AG04450 (cell line): ENCODE results near the gene GPBAR1. TPM values are rescaled to one million over a fixed set of nuclear protein-coding genes. Genes with fewer than 3 reads are reported as not detected.
A peak's percentile ranks its signal among the peaks of the same experiment; 100 is the strongest.

Source experiments
- CTCF ChIA-PET: fragments of 300-600, 350-600 bp; formaldehyde crosslinking; extraction: SDS; loops from one replicate; lab custom pipeline; 2022; ENCODE audit warnings: antibody characterized with exemption, inconsistent platforms; lab: Charles Lee
- POLR2A ChIA-PET: fragments of 350-600 bp; formaldehyde crosslinking; extraction: SDS; loops from one replicate; lab custom pipeline; 2021; ENCODE audit warnings: antibody characterized with exemption, inconsistent platforms; lab: Yijun Ruan, JAX
- DNase-seq: peaks from one replicate; pipeline ENCODE4 v3.0.0-alpha.2; 2011; ENCODE audit warnings: low read depth, low spot score
- H3K27ac ChIP-seq: one replicate; pipeline ENCODE4 v1.5.1; 2012; ENCODE audit warnings: low read depth, low read length, control low read depth
- H3K27me3 ChIP-seq: one replicate; pipeline ENCODE4 v1.6.0; 2012; ENCODE audit warnings: low read length; ENCODE audit not compliant: control insufficient read depth, insufficient read depth
- H3K4me3 ChIP-seq: 2 replicates; pipeline ENCODE4 v1.5.1; 2011; ENCODE audit warnings: mild to moderate bottlenecking, low read depth, low read length, control low read depth
- H3K9me3 ChIP-seq: 2 replicates; pipeline ENCODE4 v1.5.1; 2012; ENCODE audit warnings: low read length; ENCODE audit not compliant: control insufficient read depth, insufficient read depth
- CTCF ChIP-seq: IDR thresholded peaks from 2 replicates; pipeline ENCODE4 v1.5.1; 2011; ENCODE audit warnings: low read depth, low read length, control low read depth, inconsistent platforms
- polyA plus RNA-seq: library from polyadenylated mRNA; depleted of rRNA; stranded (reverse); fragments of >200 nt; gene quantifications from 2 replicates; pipeline ENCODE4 v1.2.3, GENCODE V29; 2011

The GPBAR1 gene
- polyA plus RNA-seq, 1 experiment = not detected

GRCh38 chr2:218256612-218257350, 4.0 kb upstream of the GPBAR1 start:
- Histone ChIP-seq H3K9me3 (no peaks in the 10 kb centered on the region), H3K27me3 (no peaks in the 10 kb centered on the region), H3K27ac (no peak overlapping the region), H3K4me3 (no peak overlapping the region)
- no peak for DNase-seq
- ChIA-PET CTCF (interaction anchor here (0.6 to 1.5 kb wide), 8 partner anchors 13 to 1570 kb away, joined by 3 to 7 read pairs (median 3); partner anchors contain the start of genes AAMP and PNKD), POLR2A (interaction anchor here (0.5 to 1.9 kb wide), 3 partner anchors 9 to 14 kb away, joined by 3 to 8 read pairs (median 3); partner anchors contain the start of genes AAMP and PNKD)
- TF ChIP-seq CTCF = no peak

GRCh38 chr2:218257390-218257981, 3.3 kb upstream of the GPBAR1 start:
- H3K27ac ChIP-seq = no peak overlapping the region
- H3K27me3 ChIP-seq = no peaks in the 10 kb centered on the region
- ChIA-PET CTCF (interaction anchor here (0.6 to 1.5 kb wide), 7 partner anchors 13 to 1570 kb away, joined by 3 to 7 read pairs (median 3); partner anchors contain the start of genes AAMP and PNKD), POLR2A (interaction anchor here (0.5 to 1.4 kb wide), 3 partner anchors 10 to 28 kb away, joined by 3 to 8 read pairs (median 3); partner anchors contain the start of genes AAMP and PNKD)
- H3K9me3 ChIP-seq = no peaks in the 10 kb centered on the region
- peak; percentile 62 for TF ChIP-seq CTCF
- H3K4me3 ChIP-seq = no peak overlapping the region
- no peak for DNase-seq

GRCh38 chr2:218259099-218259961, 1.5 kb upstream of the GPBAR1 start:
- no peak for TF ChIP-seq CTCF
- Histone ChIP-seq H3K4me3 (no peak overlapping the region), H3K9me3 (no peaks in the 10 kb centered on the region), H3K27ac (peak overlapping the region; percentile 85), H3K27me3 (no peaks in the 10 kb centered on the region)
- no peak for DNase-seq
- POLR2A ChIA-PET = interaction anchor here (0.6 to 1.7 kb wide), 5 partner anchors 11 to 40 kb away, joined by 3 to 9 read pairs (median 4); partner anchors contain the start of genes AAMP and PNKD
- CTCF ChIA-PET = interaction anchor here (1.1 to 1.3 kb wide), 4 partner anchors 9 to 72 kb away, joined by 3 to 5 read pairs (median 4); partner anchors contain the start of genes AAMP, PNKD and TMBIM1

GRCh38 chr2:218260166-218260565, 649 bp upstream of the GPBAR1 start:
- Histone ChIP-seq H3K9me3 (no peaks in the 10 kb centered on the region), H3K4me3 (no peak overlapping the region), H3K27ac (no peak overlapping the region), H3K27me3 (no peaks in the 10 kb centered on the region)
- no peak for DNase-seq
- ChIA-PET POLR2A (interaction anchor here (0.6 to 1.7 kb wide), 3 partner anchors 10 to 71 kb away, joined by 4 to 9 read pairs (median 5); partner anchors contain the start of genes AAMP and PNKD), CTCF (interaction anchor here (0.6 kb wide), 1 partner anchor 422 kb away, joined by 5 read pairs; no protein-coding TSS in a partner anchor)
- no peak for TF ChIP-seq CTCF
